NCI-H1417 treated with DMSO at 0.1 percent for 48 hours (cell line): ENCODE results near the gene SELENOW.
"Not testable (repeated sequence)": the region's sequence is repeated elsewhere in the genome, so short reads cannot be mapped to it uniquely, and the experiment has no call there.

Experiments used
- DNase-seq: peaks from one replicate; lab custom pipeline; 2025; lab: John Stamatoyannopoulos, UW

Gene SELENOW

GRCh38 chr19:47786566-47786965 is 8.1 kb downstream of the SELENOW start:
- no peak for DNase-seq

- not testable (repeated sequence) for DNase-seq
These were observed 8.8 kb downstream of the SELENOW start for GRCh38 chr19:47787307-47787706.

GRCh38 chr19:47789811-47790210 is 11.3 kb downstream of the SELENOW start:
- not testable (repeated sequence) for DNase-seq

GRCh38 chr19:47790398-47790814 is 11.9 kb downstream of the SELENOW start:
- no peak for DNase-seq

- no peak for DNase-seq
These were observed 14.1 kb downstream of the SELENOW start for GRCh38 chr19:47792616-47793015.

GRCh38 chr19:47794526-47794925 is 16.0 kb downstream of the SELENOW start:
- no peak for DNase-seq

- no peak for DNase-seq
These were observed 18.3 kb downstream of the SELENOW start for GRCh38 chr19:47796785-47797184.

GRCh38 chr19:47797996-47798903 is 19.7 kb downstream of the SELENOW start:
- DNase-seq = no peak

- DNase-seq = no peak
These were observed 20.4 kb downstream of the SELENOW start for GRCh38 chr19:47798904-47799266.

GRCh38 chr19:47801270-47801669 is 22.8 kb downstream of the SELENOW start:
- DNase-seq = no peak

GRCh38 chr19:47802521-47803043 is 24.1 kb downstream of the SELENOW start:
- DNase-seq = no peak

- not testable (repeated sequence) for DNase-seq
These were observed 24.6 kb downstream of the SELENOW start for GRCh38 chr19:47803148-47803547.

- DNase-seq = not testable (repeated sequence)
These were observed 25.2 kb downstream of the SELENOW start for GRCh38 chr19:47803671-47804070.

GRCh38 chr19:47804451-47804850 is 25.9 kb downstream of the SELENOW start, which contains the start of gene TPRX1:
TSS of gene TPRX1 (minus strand) at chr19:47804551. CDS start at chr19:47804539, 12 bp downstream.
- DNase-seq = not testable (repeated sequence)

GRCh38 chr19:47805313-47805712 is 26.8 kb downstream of the SELENOW start:
- no peak for DNase-seq

GRCh38 chr19:47806435-47806834 is 27.9 kb downstream of the SELENOW start:
- no peak for DNase-seq

GRCh38 chr19:47813304-47813994 is 34.9 kb downstream of the SELENOW start:
- no peak for DNase-seq

- no peak for DNase-seq
These were observed 35.5 kb downstream of the SELENOW start for GRCh38 chr19:47813995-47814328.

GRCh38 chr19:47816270-47816669 is 37.8 kb downstream of the SELENOW start:
- DNase-seq = not testable (repeated sequence)

GRCh38 chr19:47818221-47818620 is 39.7 kb downstream of the SELENOW start:
- not testable (repeated sequence) for DNase-seq

- no peak for DNase-seq
These were observed 41.4 kb downstream of the SELENOW start for GRCh38 chr19:47819858-47820257.

- no peak for DNase-seq
These were observed 41.9 kb downstream of the SELENOW start for GRCh38 chr19:47820410-47820809.

GRCh38 chr19:47821460-47822020 is 43.0 kb downstream of the SELENOW start, which contains the start of gene CRX:
TSS of gene CRX (plus strand) at chr19:47821937. CDS start at chr19:47834444, 12,507 bp downstream.
- no peak for DNase-seq
